NCI-H128 (cell line): Measurements from ENCODE around the gene WASHC3.
"Not testable (repeated sequence)": the region's sequence is repeated elsewhere in the genome, so short reads cannot be mapped to it uniquely, and the experiment has no call there.

Experiments
- DNase-seq: peaks from one replicate; lab custom pipeline; 2025; ENCODE audit not compliant: unreplicated experiment; lab: John Stamatoyannopoulos, UW

The WASHC3 gene

GRCh38 chr12:102050660-102051430, 10.9 kb downstream of the WASHC3 start:
- DNase-seq = no peak

GRCh38 chr12:102043928-102044327, 17.9 kb downstream of the WASHC3 start:
- DNase-seq = no peak

- DNase-seq = no peak
These were observed 27.6 kb downstream of the WASHC3 start for GRCh38 chr12:102033991-102034745.

- DNase-seq = no peak
These were observed 29.9 kb downstream of the WASHC3 start for GRCh38 chr12:102031852-102032251.

GRCh38 chr12:102029141-102029540, 32.6 kb downstream of the WASHC3 start:
- no peak for DNase-seq

GRCh38 chr12:102026728-102027127, 35.1 kb downstream of the WASHC3 start:
- DNase-seq = no peak

- DNase-seq = no peak
These were observed 37.0 kb downstream of the WASHC3 start for GRCh38 chr12:102024765-102025164.

- no peak for DNase-seq
These were observed 38.4 kb downstream of the WASHC3 start for GRCh38 chr12:102023343-102023930.

- DNase-seq = no peak
These were observed 39.5 kb downstream of the WASHC3 start for GRCh38 chr12:102022286-102022685.

GRCh38 chr12:102021540-102022246, 40.1 kb downstream of the WASHC3 start:
- no peak for DNase-seq

- not testable (repeated sequence) for DNase-seq
These were observed 43.2 kb downstream of the WASHC3 start for GRCh38 chr12:102018607-102019006.

GRCh38 chr12:102016472-102016871, 45.3 kb downstream of the WASHC3 start:
- DNase-seq = no peak

- no peak for DNase-seq
These were observed 51.4 kb downstream of the WASHC3 start for GRCh38 chr12:102010265-102010994.

- DNase-seq = no peak
These were observed 52.0 kb downstream of the WASHC3 start for GRCh38 chr12:102009796-102010195.

GRCh38 chr12:102008615-102009126, 53.1 kb downstream of the WASHC3 start:
- no peak for DNase-seq

- DNase-seq = no peak
These were observed 56.5 kb downstream of the WASHC3 start for GRCh38 chr12:102005256-102005655.

GRCh38 chr12:101997102-101997501, 64.7 kb downstream of the WASHC3 start:
- no peak for DNase-seq

GRCh38 chr12:101995684-101996083, 66.1 kb downstream of the WASHC3 start:
- no peak for DNase-seq

- no peak for DNase-seq
These were observed 69.7 kb downstream of the WASHC3 start for GRCh38 chr12:101992091-101992490.

GRCh38 chr12:101982307-101982706, 79.5 kb downstream of the WASHC3 start:
- DNase-seq = no peak
